Epithelial cell of proximal tubule (primary cell): ENCODE data around the gene ANKMY1. TPM values are rescaled to one million over a fixed set of nuclear protein-coding genes. Genes with fewer than 3 reads are reported as not detected.
"Not testable (repeated sequence)": the region's sequence is repeated elsewhere in the genome, so short reads cannot be mapped to it uniquely, and the experiment has no call there.

Source experiments
- DNase-seq: peaks from one replicate; pipeline ENCODE4 v3.0.0-alpha.2; 2011; ENCODE audit warnings: low read depth
- H3K4me3 ChIP-seq: 2 replicates; pipeline ENCODE4 v1.5.1; 2011; ENCODE audit warnings: low read depth, mild to moderate bottlenecking, low read length
- total RNA-seq: library from RNA; depleted of rRNA; stranded (reverse); fragments of >200 nt; gene quantifications from 2 replicates; pipeline ENCODE4 v1.2.3, GENCODE V29; 2015
- TF ChIP-seq, protein P1 (sequence below): conservative IDR thresholded peaks from 2 replicates; pipeline ENCODE4 v1.5.1; 2012; ENCODE audit warnings: low read depth, mild to moderate bottlenecking, low read length

Gene ANKMY1
- total RNA-seq, 1 donor from 2014 or later: 4.0 TPM

DNA sequence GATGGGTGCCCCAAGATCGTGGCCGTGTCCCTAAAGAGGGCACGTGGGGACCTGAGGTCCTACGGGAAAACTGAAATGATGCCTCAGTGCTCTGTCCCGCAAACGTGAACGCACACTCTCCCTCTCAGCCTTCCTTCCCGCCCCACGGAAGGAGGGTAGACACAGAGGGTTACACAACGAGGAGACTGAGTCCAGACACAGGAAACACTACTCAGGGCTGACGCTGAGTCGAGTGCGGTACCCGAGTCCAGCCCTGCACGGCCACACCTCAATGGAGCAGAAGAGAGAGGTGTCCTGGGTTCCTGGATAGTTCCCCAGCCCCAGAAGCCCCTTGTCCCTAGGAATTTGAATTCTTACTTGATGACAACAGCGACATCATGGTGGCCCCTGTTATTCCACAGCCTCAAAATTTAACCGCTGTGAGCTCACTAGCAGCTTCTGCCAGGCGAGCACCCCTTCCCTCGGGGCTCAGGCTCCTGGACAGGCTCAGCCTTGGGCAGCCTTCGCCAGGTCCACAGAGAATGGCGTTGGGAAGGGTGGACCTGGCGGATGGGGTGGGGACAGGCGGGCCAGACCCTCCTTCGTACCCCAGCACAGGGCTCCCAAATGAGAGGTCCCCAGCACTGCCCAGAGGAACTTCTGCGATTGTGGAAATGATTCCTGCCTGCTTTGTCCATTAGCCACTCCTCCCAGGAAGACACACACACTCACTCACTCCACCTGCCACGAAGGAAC, 9.5 kb upstream of the ANKMY1 start:
- TF ChIP-seq, protein P1, sequence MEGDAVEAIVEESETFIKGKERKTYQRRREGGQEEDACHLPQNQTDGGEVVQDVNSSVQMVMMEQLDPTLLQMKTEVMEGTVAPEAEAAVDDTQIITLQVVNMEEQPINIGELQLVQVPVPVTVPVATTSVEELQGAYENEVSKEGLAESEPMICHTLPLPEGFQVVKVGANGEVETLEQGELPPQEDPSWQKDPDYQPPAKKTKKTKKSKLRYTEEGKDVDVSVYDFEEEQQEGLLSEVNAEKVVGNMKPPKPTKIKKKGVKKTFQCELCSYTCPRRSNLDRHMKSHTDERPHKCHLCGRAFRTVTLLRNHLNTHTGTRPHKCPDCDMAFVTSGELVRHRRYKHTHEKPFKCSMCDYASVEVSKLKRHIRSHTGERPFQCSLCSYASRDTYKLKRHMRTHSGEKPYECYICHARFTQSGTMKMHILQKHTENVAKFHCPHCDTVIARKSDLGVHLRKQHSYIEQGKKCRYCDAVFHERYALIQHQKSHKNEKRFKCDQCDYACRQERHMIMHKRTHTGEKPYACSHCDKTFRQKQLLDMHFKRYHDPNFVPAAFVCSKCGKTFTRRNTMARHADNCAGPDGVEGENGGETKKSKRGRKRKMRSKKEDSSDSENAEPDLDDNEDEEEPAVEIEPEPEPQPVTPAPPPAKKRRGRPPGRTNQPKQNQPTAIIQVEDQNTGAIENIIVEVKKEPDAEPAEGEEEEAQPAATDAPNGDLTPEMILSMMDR: no peak
- H3K4me3 ChIP-seq: peak overlapping the region; percentile 69
- no peak for DNase-seq

GRCh38 chr2:240566203-240567136, 8.7 kb upstream of the ANKMY1 start:
- no peak for DNase-seq
- peak overlapping the region; percentile 69 for H3K4me3 ChIP-seq
- TF ChIP-seq, protein P1: peak; percentile 63

DNA sequence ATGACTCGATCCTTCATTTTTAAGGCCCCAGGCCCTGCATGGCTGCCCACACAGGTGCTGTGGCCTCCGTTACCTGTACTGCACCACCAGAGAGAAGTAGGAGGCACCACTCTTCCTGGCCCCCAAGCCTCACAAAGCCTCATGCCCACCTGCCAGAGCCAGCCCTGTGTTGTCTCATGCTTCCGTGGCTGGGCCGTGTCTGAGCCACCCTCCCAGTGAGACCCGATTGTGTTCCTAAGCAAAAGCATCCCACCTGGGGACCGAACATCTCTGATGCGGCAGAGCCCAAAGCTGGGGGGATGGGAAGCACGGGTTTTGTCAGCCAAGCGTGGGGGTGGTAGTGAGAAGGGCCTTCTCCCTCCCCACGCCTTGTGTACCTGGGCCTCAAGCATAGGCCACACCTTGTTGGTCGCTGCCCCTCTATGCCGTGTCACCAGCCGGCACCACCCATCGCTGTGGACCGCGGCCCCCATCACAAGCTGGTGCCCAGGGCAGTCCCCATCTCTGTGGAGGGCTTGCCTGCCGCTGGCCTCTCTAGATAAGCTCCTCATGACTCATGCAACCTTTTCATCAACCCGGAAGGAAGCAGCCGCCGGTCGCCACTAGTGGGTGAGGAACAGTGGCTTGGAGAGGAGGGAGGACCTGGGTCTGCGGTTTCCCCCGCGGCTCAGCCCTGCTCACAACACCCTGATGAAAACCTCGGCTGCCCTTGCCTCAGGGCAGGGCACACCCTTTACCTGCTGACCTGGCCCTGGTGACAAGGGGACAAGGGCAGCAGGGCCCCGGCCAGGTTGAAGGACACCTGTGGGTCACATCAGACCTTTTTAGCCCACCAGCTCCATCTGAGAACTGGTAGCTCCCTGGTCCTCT, 7.8 kb upstream of the ANKMY1 start:
- no peak for DNase-seq

DNA sequence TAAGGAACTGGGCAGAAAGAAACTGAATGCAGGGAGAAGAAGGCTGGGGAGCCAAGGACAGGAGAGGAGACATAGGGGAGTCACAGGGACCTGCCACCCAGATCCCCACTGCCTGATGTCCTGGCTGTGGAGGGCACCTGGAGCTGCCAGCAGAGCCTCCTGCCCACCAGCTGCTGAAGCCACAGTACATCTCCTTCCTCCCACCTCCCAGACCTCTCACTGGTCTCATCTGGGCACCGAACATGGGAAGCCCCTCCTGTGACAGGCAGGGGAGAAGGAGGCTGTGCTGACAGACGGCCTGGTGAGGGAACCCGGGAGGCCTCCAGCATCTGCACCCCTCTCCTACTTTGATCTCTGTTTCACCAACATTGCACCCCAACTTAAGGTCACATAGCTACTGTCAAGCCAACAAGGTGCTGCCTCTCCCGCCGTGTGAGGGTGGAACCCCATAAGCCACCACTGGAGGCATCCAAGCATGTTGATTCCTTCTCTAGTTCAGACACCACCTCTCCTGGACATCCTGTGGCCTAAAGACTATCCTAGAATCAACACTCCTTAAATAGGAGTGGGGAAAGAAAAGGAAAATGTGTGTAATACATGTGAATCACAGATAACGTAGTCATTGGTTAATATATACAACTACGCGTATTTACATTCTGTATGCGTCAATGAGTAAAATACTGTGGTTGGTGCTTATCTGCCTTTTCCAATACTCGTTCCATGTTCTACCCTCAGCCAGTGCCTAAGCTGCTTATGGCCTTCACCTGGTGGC, 7.0 kb upstream of the ANKMY1 start:
- TF ChIP-seq, protein P1: no peak
- no peak for DNase-seq
- H3K4me3 ChIP-seq: no peak overlapping the region

More for the DNA sequence above, 7.8 kb upstream of the ANKMY1 start:
- H3K4me3 ChIP-seq: peak overlapping the region; percentile 48
- TF ChIP-seq, protein P1: no peak

DNA sequence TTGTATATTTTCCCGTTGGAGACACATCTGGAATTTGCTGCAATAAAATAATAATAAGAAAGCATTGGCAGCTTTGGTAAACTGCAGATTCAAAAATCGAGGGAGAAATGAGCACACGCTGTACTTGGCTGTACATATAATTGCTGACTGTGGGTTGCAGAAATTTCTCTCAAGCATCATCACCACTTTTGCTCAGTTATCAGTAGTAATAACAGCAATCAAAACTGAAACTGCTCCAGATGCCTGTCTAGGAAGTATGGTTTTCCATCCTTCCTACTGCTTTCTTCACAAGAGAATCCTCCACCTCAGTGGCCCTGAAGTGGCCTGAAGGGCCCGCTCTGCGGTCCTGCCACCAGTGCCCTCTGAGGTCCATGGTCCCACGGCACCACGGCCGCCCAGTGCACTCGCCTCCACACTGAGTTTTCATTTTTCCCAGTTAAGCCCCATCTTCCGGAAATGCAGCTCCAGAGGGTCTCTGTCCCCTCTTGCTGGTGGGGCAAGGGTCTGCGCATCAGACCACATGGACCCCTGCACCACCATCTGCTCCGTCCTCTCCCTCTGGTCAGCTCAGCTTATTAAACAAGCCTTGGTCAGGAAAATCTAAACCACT, 6.3 kb upstream of the ANKMY1 start:
- DNase-seq: no peak
- TF ChIP-seq, protein P1: no peak
- H3K4me3 ChIP-seq: no peak overlapping the region

GRCh38 chr2:240563231-240563630, 5.4 kb upstream of the ANKMY1 start:
- not testable (repeated sequence) for H3K4me3 ChIP-seq

More at GRCh38 chr2:240563231-240563630, 5.4 kb upstream of the ANKMY1 start:
- DNase-seq: not testable (repeated sequence)
